Embryonic facial prominence (tissue), 1 donor: ENCODE measurements around the gene PIP4P1.
A peak's percentile ranks its signal among the peaks of the same experiment; 100 is the strongest.
"Not testable (repeated sequence)": the region's sequence is repeated elsewhere in the genome, so short reads cannot be mapped to it uniquely, and the experiment has no call there.

Experiments
- DNase-seq: peaks from one replicate; pipeline ENCODE4 v3.0.0-alpha.2; 2016; ENCODE audit errors: extremely low spot score

The PIP4P1 gene

GRCh38 chr14:20461225-20462141, at the start of gene PIP4P1:
PIP4P1 (minus strand) TSS chr14:20461434; CDS start chr14:20461325, 109 bp downstream.
- DNase-seq: peak; percentile 100

- no peak for DNase-seq
These were observed 47.1 kb upstream of the PIP4P1 start for GRCh38 chr14:20508367-20508766.

- not testable (repeated sequence) for DNase-seq
These were observed 46.3 kb upstream of the PIP4P1 start for GRCh38 chr14:20507537-20507936.

GRCh38 chr14:20506752-20507151, 45.5 kb upstream of the PIP4P1 start:
- not testable (repeated sequence) for DNase-seq

GRCh38 chr14:20506276-20506675, 45.0 kb upstream of the PIP4P1 start:
- DNase-seq: not testable (repeated sequence)

- no peak for DNase-seq
These were observed 42.7 kb upstream of the PIP4P1 start for GRCh38 chr14:20503898-20504297.

GRCh38 chr14:20501346-20501745, 40.1 kb upstream of the PIP4P1 start:
- no peak for DNase-seq

- no peak for DNase-seq
These were observed 38.6 kb upstream of the PIP4P1 start for GRCh38 chr14:20499881-20500280.

- no peak for DNase-seq
These were observed 37.9 kb upstream of the PIP4P1 start for GRCh38 chr14:20499108-20499507.

- DNase-seq: no peak
These were observed 37.4 kb upstream of the PIP4P1 start for GRCh38 chr14:20498622-20499021.

GRCh38 chr14:20494935-20495766, 33.9 kb upstream of the PIP4P1 start:
- DNase-seq: no peak

- DNase-seq: no peak
These were observed 32.4 kb upstream of the PIP4P1 start for GRCh38 chr14:20493634-20494033.

GRCh38 chr14:20492486-20492885, 31.3 kb upstream of the PIP4P1 start:
- no peak for DNase-seq

GRCh38 chr14:20490563-20490962, 29.3 kb upstream of the PIP4P1 start:
- no peak for DNase-seq

- DNase-seq: no peak
These were observed 28.1 kb upstream of the PIP4P1 start for GRCh38 chr14:20489093-20489994.

- DNase-seq: no peak
These were observed 26.1 kb upstream of the PIP4P1 start for GRCh38 chr14:20487396-20487725.

GRCh38 chr14:20486684-20487395, 25.6 kb upstream of the PIP4P1 start:
- DNase-seq: no peak

- no peak for DNase-seq
These were observed 24.7 kb upstream of the PIP4P1 start for GRCh38 chr14:20485900-20486299.

GRCh38 chr14:20482382-20482781, 21.1 kb upstream of the PIP4P1 start:
- no peak for DNase-seq

- DNase-seq: no peak
These were observed 17.7 kb upstream of the PIP4P1 start for GRCh38 chr14:20478894-20479293.
